RCC 7860 (cell line): ENCODE results near the gene LIN7A.
"Not testable (repeated sequence)": the region's sequence is repeated elsewhere in the genome, so short reads cannot be mapped to it uniquely, and the experiment has no call there.

Experiments
- DNase-seq: peaks from one replicate; pipeline ENCODE4 v3.0.0-alpha.2; 2015; ENCODE audit warnings: low spot score
- FAIRE-seq: peaks from 2 replicates; lab custom pipeline; 2012; peaks lifted over from hg19 to GRCh38; lab: Jason Lieb, UNC

Gene LIN7A

GRCh38 chr12:80814453-80814852, 123.3 kb downstream of the LIN7A start:
- DNase-seq = no peak
- no peak for FAIRE-seq

- DNase-seq = no peak
Measured at GRCh38 chr12:80813820-80814219, 123.9 kb downstream of the LIN7A start.

GRCh38 chr12:80811957-80812708, 125.6 kb downstream of the LIN7A start:
- DNase-seq (no peak), FAIRE-seq (no peak)

More at GRCh38 chr12:80813820-80814219, 123.9 kb downstream of the LIN7A start:
- no peak for FAIRE-seq

- DNase-seq (no peak), FAIRE-seq (no peak)
Measured at GRCh38 chr12:80810874-80811273, 126.9 kb downstream of the LIN7A start.

DNA sequence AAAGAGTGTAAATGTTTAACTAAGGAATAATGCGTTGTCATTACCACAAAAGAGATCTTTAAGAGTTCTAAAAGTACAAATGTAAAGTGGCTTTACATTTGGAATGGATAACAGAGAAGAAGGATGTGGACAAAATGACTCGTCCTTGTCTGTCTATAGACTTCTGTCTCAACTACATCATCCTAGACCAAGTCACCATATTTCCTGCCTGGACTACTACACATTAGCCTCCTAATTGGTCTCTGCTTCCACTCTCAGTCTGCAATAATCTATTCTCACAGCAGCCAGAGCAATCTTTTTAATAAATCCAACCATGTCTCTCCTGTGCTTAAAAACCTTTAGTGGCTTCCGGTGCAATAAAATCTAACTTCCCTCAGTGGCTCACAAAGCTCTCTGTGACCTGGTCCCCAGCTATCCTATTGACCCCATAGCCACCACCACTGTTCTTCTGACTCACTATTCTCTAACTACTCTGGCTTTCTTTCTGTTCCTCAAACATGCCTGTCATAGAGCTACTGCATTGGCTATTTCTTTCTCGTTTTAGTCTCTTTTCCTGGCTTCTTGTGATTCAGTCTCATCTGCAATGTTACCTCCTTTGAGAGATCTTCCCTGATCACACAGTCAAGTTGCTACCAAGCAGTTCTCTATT, 130.0 kb downstream of the LIN7A start:
- DNase-seq (peak; percentile 26), FAIRE-seq (peak; percentile 33)

GRCh38 chr12:80805106-80805505, 132.6 kb downstream of the LIN7A start:
- DNase-seq (no peak), FAIRE-seq (no peak)

- FAIRE-seq (no peak), DNase-seq (no peak)
Measured at GRCh38 chr12:80802652-80803400, 134.9 kb downstream of the LIN7A start.

DNA sequence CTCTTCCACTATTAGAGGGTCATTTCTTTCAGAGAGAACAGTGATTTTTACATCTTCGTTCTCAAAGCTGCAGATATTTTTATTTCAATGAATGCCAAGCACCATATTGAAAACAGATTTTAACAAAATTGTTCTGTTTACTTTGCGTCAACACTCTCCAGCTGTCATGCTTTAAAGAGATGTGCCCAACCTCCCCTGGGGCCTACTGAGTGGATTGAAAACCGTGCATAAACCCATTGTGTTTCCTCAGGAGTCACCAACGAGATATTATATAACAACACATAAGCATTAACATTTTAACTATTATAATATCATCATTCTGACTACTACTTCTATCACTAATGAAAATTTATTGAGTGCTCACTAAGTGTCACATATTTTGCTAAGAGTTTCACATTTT, 139.5 kb downstream of the LIN7A start:
- FAIRE-seq = no peak

DNA sequence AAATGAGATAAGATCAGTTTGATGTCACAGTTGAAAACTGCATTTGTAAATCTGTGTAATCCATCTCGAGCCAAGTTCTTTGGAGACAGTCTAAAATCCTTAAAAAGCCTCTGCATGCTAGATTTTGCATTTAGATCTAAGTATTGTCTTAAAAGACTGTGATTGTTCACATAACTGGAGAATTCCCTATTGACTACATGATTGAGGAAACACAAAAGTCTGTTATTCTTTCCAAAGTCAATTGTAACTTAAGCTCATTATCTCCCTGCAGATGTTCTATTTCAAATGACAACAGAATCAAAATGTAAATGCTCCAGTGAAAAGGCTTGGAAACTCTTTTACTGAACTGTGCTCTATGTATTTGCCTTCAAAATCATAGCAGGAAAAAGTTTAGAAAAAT, 143.2 kb downstream of the LIN7A start:
- DNase-seq (no peak), FAIRE-seq (no peak)

More for the DNA sequence above, 139.5 kb downstream of the LIN7A start:
- DNase-seq = no peak

DNA sequence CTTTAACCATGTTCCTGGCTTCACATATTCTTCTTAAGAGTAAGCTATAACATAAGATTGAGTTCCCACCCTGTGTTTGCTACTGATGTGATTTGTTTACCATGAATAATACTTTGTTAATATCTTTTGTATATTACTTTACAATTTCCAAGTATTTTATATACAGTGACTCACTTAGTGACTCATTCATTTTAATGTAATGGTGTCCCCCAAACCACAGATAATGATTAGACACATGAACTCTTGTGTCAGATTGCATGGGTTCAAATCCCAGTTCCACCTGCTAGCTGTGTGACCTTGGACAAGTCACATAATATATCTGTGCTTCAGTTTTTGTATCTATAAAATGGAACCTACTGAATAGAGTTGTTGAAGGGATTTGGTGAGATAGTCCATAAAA, 144.9 kb downstream of the LIN7A start:
- FAIRE-seq = no peak
- no peak for DNase-seq

- FAIRE-seq = no peak
- DNase-seq = no peak
Measured at GRCh38 chr12:80791863-80792262, 145.9 kb downstream of the LIN7A start.

- not testable (repeated sequence) for DNase-seq, FAIRE-seq
Measured at GRCh38 chr12:80788407-80788806, 149.3 kb downstream of the LIN7A start.

GRCh38 chr12:80782963-80783470, 154.7 kb downstream of the LIN7A start:
- not testable (repeated sequence) for DNase-seq, FAIRE-seq

GRCh38 chr12:80781313-80781712, 156.4 kb downstream of the LIN7A start:
- FAIRE-seq = no peak
- no peak for DNase-seq

- DNase-seq (no peak), FAIRE-seq (no peak)
Measured at GRCh38 chr12:80780746-80781145, 157.0 kb downstream of the LIN7A start.

GRCh38 chr12:80778005-80778541, 159.7 kb downstream of the LIN7A start:
- FAIRE-seq (peak; percentile 85), DNase-seq (peak; percentile 77)

GRCh38 chr12:80777587-80777986, 160.1 kb downstream of the LIN7A start:
- DNase-seq = no peak
- no peak for FAIRE-seq

GRCh38 chr12:80776706-80777105, 161.0 kb downstream of the LIN7A start:
- DNase-seq (no peak), FAIRE-seq (no peak)

DNA sequence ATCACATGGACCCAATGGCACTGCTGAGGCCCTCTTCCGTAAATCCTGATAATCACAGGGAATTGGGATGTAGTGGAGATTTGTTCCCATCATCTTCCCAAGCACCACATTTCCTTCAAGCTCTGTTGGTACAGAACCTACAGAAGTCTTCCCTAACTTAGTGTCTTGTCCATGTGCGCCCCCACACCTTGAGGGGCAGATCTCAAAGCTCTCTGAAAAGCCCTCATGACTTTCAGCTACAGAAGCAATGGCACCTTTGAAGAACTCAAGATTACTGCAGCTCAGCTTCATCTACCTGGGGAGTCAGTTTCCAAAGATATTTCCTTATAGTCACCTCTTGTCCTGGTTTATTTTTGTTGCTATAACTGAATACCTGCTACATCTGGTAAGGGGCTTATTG, 166.8 kb downstream of the LIN7A start:
- DNase-seq (no peak), FAIRE-seq (no peak)

DNA sequence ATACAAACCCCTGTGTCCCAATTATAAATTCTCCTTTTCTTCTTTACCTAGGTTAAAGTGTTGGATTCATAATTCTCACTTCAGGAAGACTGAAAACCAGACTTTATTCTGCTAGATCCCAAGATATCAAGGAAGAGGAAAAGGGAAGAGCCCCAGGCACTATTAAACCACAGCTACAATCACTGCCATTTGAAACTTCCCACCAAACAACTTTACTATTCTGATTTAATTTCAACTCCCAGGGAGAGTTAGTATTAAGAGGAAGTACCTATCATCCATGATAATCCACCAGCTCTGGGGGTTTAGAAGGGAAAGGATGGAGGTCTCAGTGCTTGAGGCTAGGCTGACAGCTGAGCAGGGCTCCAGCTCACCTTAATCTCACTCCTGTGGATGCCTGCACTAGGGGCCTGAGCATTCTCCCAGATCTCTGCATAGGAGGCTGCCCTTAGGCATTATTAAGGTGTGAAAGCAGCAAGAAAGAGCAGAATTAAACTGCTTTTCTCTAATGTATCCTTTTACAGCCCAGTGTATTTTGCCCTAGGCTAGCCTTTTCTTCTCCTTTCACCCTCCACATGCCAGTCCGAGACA, 168.1 kb downstream of the LIN7A start:
- no peak for DNase-seq
- FAIRE-seq = no peak

GRCh38 chr12:80766897-80767296, 170.8 kb downstream of the LIN7A start:
- DNase-seq (no peak), FAIRE-seq (no peak)
